HCT116 (cell line): ENCODE results near the gene GALNT7. TPM values are rescaled to one million over a fixed set of nuclear protein-coding genes. Genes with fewer than 3 reads are reported as not detected.

Source experiments
- ATAC-seq: fragments of 200-7000 bp; cut with Tn5 transposase; 2 replicates; pipeline ENCODE4 v1.9.1; 2020; ENCODE audit warnings: mild to moderate bottlenecking, moderate library complexity
- BruUV-seq: library from RNA; stranded (reverse); fragments of 400-500 nt; replicated peaks from 2 replicates; lab custom pipeline; 2021; lab: Mats Ljungman, UMichigan
- CTCF ChIA-PET: fragments of 300-600 bp; sonication (Branson Sonifier 250); formaldehyde crosslinking; loops from one replicate; lab custom pipeline; 2021; ENCODE audit warnings: antibody characterized with exemption; lab: Charles Lee
- POLR2A ChIA-PET: fragments of 300-600, 350-600 bp; sonication (Branson Sonifier 250); formaldehyde crosslinking; loops from one replicate; lab custom pipeline; 2021; ENCODE audit warnings: antibody characterized with exemption; lab: Charles Lee
- RAD21 ChIA-PET, 2 experiments: fragments of 300-600 bp; sonication (Branson Sonifier 250); formaldehyde crosslinking; loops; one replicate each; lab custom pipeline; 2023; ENCODE audit warnings: low total read pairs in 2 of 2; ENCODE audit not compliant: uncharacterized antibody in 2 of 2, unreplicated experiment in 2 of 2, low non-redundant PET in 1 of 2; lab: Charles Lee
- DNase-seq: peaks from one replicate; pipeline ENCODE4 v3.0.0-alpha.2; 2010; ENCODE audit warnings: low read depth, low spot score
- H2AFZ ChIP-seq: fragments of 200-600 bp; shearing (Covaris generic), sonication (generic); 2 replicates; pipeline ENCODE4 v1.6.1; 2017; ENCODE audit warnings: low read depth, mixed run types, mixed read lengths, antibody characterized with exemption, low read length; ENCODE audit not compliant: poor library complexity, severe bottlenecking
- H3K27ac ChIP-seq: 2 replicates; pipeline ENCODE4 v1.5.1; 2012; ENCODE audit warnings: low read depth, low read length
- H3K27me3 ChIP-seq: fragments of 200-600 bp; sonication (generic); 2 replicates; pipeline ENCODE4 v1.6.1; 2016; ENCODE audit warnings: mixed run types, low read length, mixed read lengths; ENCODE audit not compliant: insufficient read depth
- H3K36me3 ChIP-seq, 2 experiments: fragments of 200-500 bp in 1 of 2; fragments of 200-600 bp in 1 of 2; sonication (Bioruptor generic) in 1 of 2; sonication (generic) in 1 of 2; 2 replicates each; pipeline versions ENCODE4 v1.5.1 to v1.6.1; 2014 to 2016; ENCODE audit warnings: low read length in 2 of 2, inconsistent platforms in 1 of 2, mixed read lengths in 1 of 2, mixed run types in 1 of 2; ENCODE audit not compliant: insufficient read depth in 2 of 2, control insufficient read depth in 1 of 2
- H3K4me1 ChIP-seq, 2 experiments: fragments of 200-600 bp in 1 of 2; sonication (generic) in 1 of 2; 2 replicates each; pipeline versions ENCODE4 v1.5.1 to v1.6.1; 2012 to 2017; ENCODE audit warnings: low read length in 2 of 2, inconsistent platforms in 1 of 2, mild to moderate bottlenecking in 1 of 2, mixed read lengths in 1 of 2, mixed run types in 1 of 2, moderate library complexity in 1 of 2; ENCODE audit not compliant: insufficient read depth in 2 of 2, control insufficient read depth in 1 of 2
- H3K4me2 ChIP-seq: fragments of 200-600 bp; sonication (generic); 2 replicates; pipeline ENCODE4 v1.6.1; 2017; ENCODE audit warnings: mixed run types, low read length, mixed read lengths
- H3K4me3 ChIP-seq, 2 experiments: fragments of 200-600 bp in 1 of 2; sonication (generic) in 1 of 2; replicated peaks in 1 of 2; 2 replicates each; pipeline ENCODE4 v1.5.1; 2011 to 2016; ENCODE audit warnings: low read length in 2 of 2, control low read depth in 1 of 2, low read depth in 1 of 2, mild to moderate bottlenecking in 1 of 2, mixed read lengths in 1 of 2, mixed run types in 1 of 2
- H3K79me2 ChIP-seq: fragments of 200-600 bp; sonication (generic); 2 replicates; pipeline ENCODE4 v1.6.1; 2017; ENCODE audit warnings: mild to moderate bottlenecking, mixed run types, low read length, moderate library complexity, mixed read lengths; ENCODE audit not compliant: insufficient read depth
- H3K9ac ChIP-seq: fragments of 200-600 bp; sonication (generic); 2 replicates; pipeline ENCODE4 v1.6.1; 2016; ENCODE audit warnings: low read length, mixed read lengths
- H3K9me2 ChIP-seq: fragments of 200-600 bp; sonication (generic), shearing (Covaris generic); 2 replicates; pipeline ENCODE4 v1.6.1; 2017; ENCODE audit warnings: mixed run types, mild to moderate bottlenecking, moderate library complexity; ENCODE audit not compliant: insufficient read depth
- H3K9me3 ChIP-seq, 2 experiments: fragments of 200-500 bp in 1 of 2; fragments of 200-600 bp in 1 of 2; sonication (Bioruptor generic) in 1 of 2; sonication (generic) in 1 of 2; 2 replicates each; pipeline ENCODE4 v1.6.1; 2014 to 2017; ENCODE audit warnings: low read length in 2 of 2, mixed read lengths in 2 of 2, inconsistent platforms in 1 of 2, low read depth in 1 of 2, mild to moderate bottlenecking in 1 of 2, mixed run types in 1 of 2, moderate library complexity in 1 of 2; ENCODE audit not compliant: control insufficient read depth in 1 of 2, insufficient read depth in 1 of 2
- H4K20me1 ChIP-seq: fragments of 200-600 bp; sonication (generic), shearing (Covaris generic); 2 replicates; pipeline ENCODE4 v1.6.1; 2017; ENCODE audit warnings: mixed run types, mild to moderate bottlenecking, moderate library complexity; ENCODE audit not compliant: insufficient read depth
- CBX3 ChIP-seq: IDR thresholded peaks from 2 replicates; pipeline ENCODE4 v1.6.1; 2012; ENCODE audit warnings: low read depth
- CEBPB ChIP-seq: IDR thresholded peaks from 2 replicates; pipeline ENCODE4 v1.6.1; 2012; ENCODE audit warnings: low read depth
- CTCF ChIP-seq, 3 experiments: fragments of 200-600 bp in 1 of 3; sonication (generic) in 1 of 3; IDR thresholded peaks in 2 of 3; conservative IDR thresholded peaks in 1 of 3; 2 replicates each; pipeline ENCODE4 v1.5.1; 2012 to 2017; ENCODE audit warnings: low read depth in 2 of 3, low read length in 2 of 3, antibody characterized with exemption in 1 of 3, borderline replicate concordance in 1 of 3, control low read depth in 1 of 3, mild to moderate bottlenecking in 1 of 3, mixed read lengths in 1 of 3, mixed run types in 1 of 3, moderate library complexity in 1 of 3; ENCODE audit not compliant: insufficient read depth in 1 of 3
- EGR1 ChIP-seq: IDR thresholded peaks from 2 replicates; pipeline ENCODE4 v1.6.1; 2012; ENCODE audit warnings: low read depth
- ELF1 ChIP-seq: IDR thresholded peaks from 2 replicates; pipeline ENCODE4 v1.6.1; 2012; ENCODE audit warnings: low read depth, borderline replicate concordance
- EZH2 ChIP-seq: fragments of 200-600 bp; sonication (generic); IDR thresholded peaks from 2 replicates; pipeline ENCODE4 v1.6.1; 2017; ENCODE audit warnings: antibody characterized with exemption, mixed run types
- REST ChIP-seq: IDR thresholded peaks from 2 replicates; pipeline ENCODE4 v1.6.1; 2012; ENCODE audit warnings: low read depth
- SIN3A ChIP-seq: IDR thresholded peaks from 2 replicates; pipeline ENCODE4 v1.6.1; 2012; ENCODE audit warnings: low read depth
- SP1 ChIP-seq: IDR thresholded peaks from 2 replicates; pipeline ENCODE4 v1.6.1; 2012; ENCODE audit warnings: low read depth
- SRF ChIP-seq: IDR thresholded peaks from 2 replicates; pipeline ENCODE4 v1.6.1; 2012; ENCODE audit warnings: low read depth
- TCF7L2 ChIP-seq: IDR thresholded peaks from 2 replicates; pipeline ENCODE4 v1.7.0; 2011; ENCODE audit warnings: borderline replicate concordance, inconsistent platforms; ENCODE audit not compliant: insufficient read depth, insufficient read length; ENCODE audit errors: extremely low read depth
- ZFX ChIP-seq: fragments of 450-650 bp; IDR thresholded peaks from 2 replicates; pipeline ENCODE4 v1.6.1; 2017
- ZNF274 ChIP-seq: fragments of 200-500 bp; sonication (Bioruptor generic); IDR thresholded peaks from 2 replicates; pipeline ENCODE4 v1.6.1; 2014; ENCODE audit warnings: mild to moderate bottlenecking, low read depth, low read length, inconsistent platforms
- intact Hi-C: fragments of 100-400 bp; cut with micrococcal nuclease; formaldehyde crosslinking; loops from 2 replicates; pipeline ENCODE4 v1.10.0; 2022
- total RNA-seq: library from RNA; stranded (reverse); gene quantifications from one replicate; pipeline ENCODE4 v1.2.1, GENCODE V29; 2021; ENCODE audit not compliant: unreplicated experiment
- TF ChIP-seq, protein P1 (sequence below): IDR thresholded peaks from 2 replicates; pipeline ENCODE4 v1.6.1; 2012
- TF ChIP-seq, protein P2 (sequence below): IDR thresholded peaks from 2 replicates; pipeline ENCODE4 v1.6.1; 2012

Gene GALNT7
- total RNA-seq, 1 experiment from 2014 or later: 21.3 TPM

GRCh38 chr4:173258866-173259265, 90.3 kb downstream of the GALNT7 start:
- BruUV-seq: no TSS peak
- no peak overlapping the region for H3K4me3 ChIP-seq
- H3K79me2 ChIP-seq: peaks cover 36% of the 10 kb centered on the region
- TF ChIP-seq CTCF (IDR thresholded peaks at IDR 0.05 in 2 of 3, conservative IDR thresholded peaks at IDR 0.05 in 1 of 3; ENCODE audit: borderline replicate concordance in 1 of 3, insufficient read depth in 1 of 3, low read depth in 2 of 3, low read length in 2 of 3) (no peak), SRF (no peak), EGR1 (no peak), ZNF274 (no peak), EZH2 (no peak), SIN3A (no peak), ZFX (no peak), ELF1 (no peak), SP1 (no peak), CEBPB (no peak), TCF7L2 (no peak), REST (no peak), CBX3 (no peak)
- TF ChIP-seq, protein P1, sequence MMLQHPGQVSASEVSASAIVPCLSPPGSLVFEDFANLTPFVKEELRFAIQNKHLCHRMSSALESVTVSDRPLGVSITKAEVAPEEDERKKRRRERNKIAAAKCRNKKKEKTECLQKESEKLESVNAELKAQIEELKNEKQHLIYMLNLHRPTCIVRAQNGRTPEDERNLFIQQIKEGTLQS: no peak
- TF ChIP-seq, protein P2, sequence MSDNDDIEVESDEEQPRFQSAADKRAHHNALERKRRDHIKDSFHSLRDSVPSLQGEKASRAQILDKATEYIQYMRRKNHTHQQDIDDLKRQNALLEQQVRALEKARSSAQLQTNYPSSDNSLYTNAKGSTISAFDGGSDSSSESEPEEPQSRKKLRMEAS: no peak
- H3K36me3 ChIP-seq: no peaks in the 10 kb centered on the region
- H3K9me3 ChIP-seq: no peaks in the 10 kb centered on the region
- ATAC-seq (no peak), DNase-seq (no peak)
- ChIA-PET POLR2A (no interaction called here), CTCF (interaction anchor here (1.9 to 3.1 kb wide), 3 partner anchors 226 to 245 kb away, joined by 4 to 13 read pairs (median 10); no protein-coding TSS in a partner anchor), RAD21 (interaction anchor here in 1 of 2 experiments (2.0 kb wide), 1 partner anchor 245 kb away, joined by 9 read pairs; no protein-coding TSS in a partner anchor)
- H3K4me2 ChIP-seq: no peak overlapping the region
- intact Hi-C loops: no loop called here
- H3K9me2 ChIP-seq: no peaks in the 10 kb centered on the region
- no peak overlapping the region for H3K9ac ChIP-seq
- no peaks in the 10 kb centered on the region for H3K27me3 ChIP-seq
- peaks cover 7% of the 10 kb centered on the region; the same call in 1 of the 2 replicates for H4K20me1 ChIP-seq
- H3K27ac ChIP-seq: no peak overlapping the region
- H2AFZ ChIP-seq: no peak overlapping the region
- H3K4me1 ChIP-seq: peaks cover 0 to under 1% of the 10 kb centered on the region in 2 experiments; a peak in 1 of 4 replicates
